ENCODE measurements around the gene LAMA5.

Gene LAMA5

GRCh38 chr20:62392077-62392418 is 24.9 kb upstream of the LAMA5 start:
- Histone ChIP-seq H3K4me3 (ENCODE audit: low read depth in 1 of 2, low read length in 2 of 2) (no peak overlapping the region), H3K36me3 (ENCODE audit: control insufficient read depth in 1 of 2, insufficient read depth in 2 of 2, low read length in 2 of 2) (peaks cover 29 to 47% of the 10 kb centered on the region in 2 donors)

DNA sequence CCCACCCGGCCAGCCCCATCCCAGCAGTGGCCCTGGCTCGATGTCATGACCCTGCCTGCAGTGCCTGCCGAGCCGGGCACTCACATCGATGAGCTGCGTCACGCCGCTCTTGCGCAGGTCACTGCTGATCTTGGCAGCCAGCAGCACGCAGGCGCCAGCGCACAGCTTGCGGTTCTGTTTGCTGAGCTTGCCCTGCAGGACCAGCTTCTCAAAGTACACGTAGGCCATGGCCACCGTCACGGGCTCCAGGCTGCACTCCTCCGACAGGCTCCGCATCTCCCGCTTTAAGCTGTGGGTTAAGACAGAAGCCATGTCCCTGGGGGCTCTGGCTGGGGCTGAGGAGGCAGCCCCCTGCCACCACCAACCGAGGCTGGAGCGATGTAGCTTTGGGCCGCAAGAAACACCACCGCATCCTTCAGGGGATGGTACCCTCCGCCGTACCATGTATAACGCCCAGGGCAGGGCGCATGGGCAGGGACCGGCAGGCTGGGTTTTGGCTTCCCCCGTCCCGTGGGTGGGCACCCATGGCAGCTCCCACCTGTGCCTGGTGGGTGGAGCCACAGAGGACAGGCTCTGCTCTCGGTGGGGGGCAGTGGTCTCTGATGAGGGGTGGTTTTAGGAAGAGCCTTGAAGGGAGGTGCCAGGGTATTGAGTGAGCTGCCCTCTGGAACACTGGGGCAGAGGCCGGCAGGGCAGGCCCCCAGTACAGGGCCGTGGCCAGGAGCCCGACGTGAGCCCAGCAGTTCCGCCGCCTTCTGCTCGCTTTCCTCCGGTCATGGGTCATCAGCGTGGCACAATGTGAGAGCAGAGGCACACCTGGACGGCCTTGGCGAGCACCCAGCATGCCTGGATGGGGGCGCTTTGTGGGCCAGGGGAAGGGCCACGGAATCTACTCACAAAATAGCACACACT is 24.3 kb upstream of the LAMA5 start:
- Histone ChIP-seq H3K4me1 (ENCODE audit: control insufficient read depth in 1 of 2, insufficient read depth in 2 of 2, low read length in 2 of 2) (peaks cover 0 to 13% of the 10 kb centered on the region in 2 donors), H3K36me3 (ENCODE audit: control insufficient read depth in 1 of 2, insufficient read depth in 2 of 2, low read length in 2 of 2) (peaks cover 29 to 46% of the 10 kb centered on the region in 2 donors), H3K27me3 (ENCODE audit: low read depth, low read length) (no peaks in the 10 kb centered on the region), H3K9me3 (ENCODE audit: control insufficient read depth in 1 of 2, low read length in 2 of 2) (no peaks in the 10 kb centered on the region), H3K27ac (ENCODE audit: low read length) (no peak overlapping the region), H3K4me3 (ENCODE audit: low read depth in 1 of 2, low read length in 2 of 2) (no peak overlapping the region)

More at GRCh38 chr20:62392077-62392418, 24.9 kb upstream of the LAMA5 start:
- Histone ChIP-seq H3K4me1 (ENCODE audit: control insufficient read depth in 1 of 2, insufficient read depth in 2 of 2, low read length in 2 of 2) (peaks cover 0 to 13% of the 10 kb centered on the region in 2 donors), H3K27ac (ENCODE audit: low read length) (no peak overlapping the region), H3K27me3 (ENCODE audit: low read depth, low read length) (no peaks in the 10 kb centered on the region), H3K9me3 (ENCODE audit: control insufficient read depth in 1 of 2, low read length in 2 of 2) (no peaks in the 10 kb centered on the region)

GRCh38 chr20:62390317-62391164 is 23.4 kb upstream of the LAMA5 start:
- no peak overlapping the region for H3K4me3 ChIP-seq (ENCODE audit: low read depth in 1 of 2, low read length in 2 of 2)
- H3K27me3 ChIP-seq (ENCODE audit: low read depth, low read length), result no peaks in the 10 kb centered on the region
- no peak overlapping the region for H3K27ac ChIP-seq (ENCODE audit: low read length)
- no peaks in the 10 kb centered on the region for H3K9me3 ChIP-seq (ENCODE audit: control insufficient read depth in 1 of 2, low read length in 2 of 2)
- peaks cover under 1 to 20% of the 10 kb centered on the region in 2 donors for H3K4me1 ChIP-seq (ENCODE audit: control insufficient read depth in 1 of 2, insufficient read depth in 2 of 2, low read length in 2 of 2)
- peaks cover 29 to 43% of the 10 kb centered on the region in 2 donors for H3K36me3 ChIP-seq (ENCODE audit: control insufficient read depth in 1 of 2, insufficient read depth in 2 of 2, low read length in 2 of 2)

GRCh38 chr20:62389601-62390087 is 22.5 kb upstream of the LAMA5 start:
- H3K4me3 ChIP-seq (ENCODE audit: low read depth in 1 of 2, low read length in 2 of 2), result no peak overlapping the region
- no peaks in the 10 kb centered on the region for H3K27me3 ChIP-seq (ENCODE audit: low read depth, low read length)
- no peaks in the 10 kb centered on the region for H3K9me3 ChIP-seq (ENCODE audit: control insufficient read depth in 1 of 2, low read length in 2 of 2)
- peaks cover 29 to 38% of the 10 kb centered on the region in 2 donors for H3K36me3 ChIP-seq (ENCODE audit: control insufficient read depth in 1 of 2, insufficient read depth in 2 of 2, low read length in 2 of 2)
- H3K4me1 ChIP-seq (ENCODE audit: control insufficient read depth in 1 of 2, insufficient read depth in 2 of 2, low read length in 2 of 2), result peaks cover 4 to 26% of the 10 kb centered on the region in 2 donors
- H3K27ac ChIP-seq (ENCODE audit: low read length), result no peak overlapping the region

GRCh38 chr20:62388839-62389600 is 21.9 kb upstream of the LAMA5 start:
- Histone ChIP-seq H3K4me1 (ENCODE audit: control insufficient read depth in 1 of 2, insufficient read depth in 2 of 2, low read length in 2 of 2) (peaks cover 4 to 26% of the 10 kb centered on the region in 2 donors), H3K27ac (ENCODE audit: low read length) (no peak overlapping the region), H3K9me3 (ENCODE audit: control insufficient read depth in 1 of 2, low read length in 2 of 2) (no peaks in the 10 kb centered on the region), H3K4me3 (ENCODE audit: low read depth in 1 of 2, low read length in 2 of 2) (no peak overlapping the region), H3K27me3 (ENCODE audit: low read depth, low read length) (no peaks in the 10 kb centered on the region), H3K36me3 (ENCODE audit: control insufficient read depth in 1 of 2, insufficient read depth in 2 of 2, low read length in 2 of 2) (peaks cover 29 to 32% of the 10 kb centered on the region in 2 donors)

- Histone ChIP-seq H3K4me3 (ENCODE audit: low read depth in 1 of 2, low read length in 2 of 2) (peak overlapping the region; percentile 93 to 97), H3K27ac (ENCODE audit: low read length) (peak overlapping the region; percentile 72), H3K36me3 (ENCODE audit: control insufficient read depth in 1 of 2, insufficient read depth in 2 of 2, low read length in 2 of 2) (peaks cover 22 to 27% of the 10 kb centered on the region in 2 donors), H3K27me3 (ENCODE audit: low read depth, low read length) (no peaks in the 10 kb centered on the region), H3K4me1 (ENCODE audit: control insufficient read depth in 1 of 2, insufficient read depth in 2 of 2, low read length in 2 of 2) (peaks cover 4 to 26% of the 10 kb centered on the region in 2 donors), H3K9me3 (ENCODE audit: control insufficient read depth in 1 of 2, low read length in 2 of 2) (no peaks in the 10 kb centered on the region)
Measured at GRCh38 chr20:62387933-62388635, 21.0 kb upstream of the LAMA5 start.

DNA sequence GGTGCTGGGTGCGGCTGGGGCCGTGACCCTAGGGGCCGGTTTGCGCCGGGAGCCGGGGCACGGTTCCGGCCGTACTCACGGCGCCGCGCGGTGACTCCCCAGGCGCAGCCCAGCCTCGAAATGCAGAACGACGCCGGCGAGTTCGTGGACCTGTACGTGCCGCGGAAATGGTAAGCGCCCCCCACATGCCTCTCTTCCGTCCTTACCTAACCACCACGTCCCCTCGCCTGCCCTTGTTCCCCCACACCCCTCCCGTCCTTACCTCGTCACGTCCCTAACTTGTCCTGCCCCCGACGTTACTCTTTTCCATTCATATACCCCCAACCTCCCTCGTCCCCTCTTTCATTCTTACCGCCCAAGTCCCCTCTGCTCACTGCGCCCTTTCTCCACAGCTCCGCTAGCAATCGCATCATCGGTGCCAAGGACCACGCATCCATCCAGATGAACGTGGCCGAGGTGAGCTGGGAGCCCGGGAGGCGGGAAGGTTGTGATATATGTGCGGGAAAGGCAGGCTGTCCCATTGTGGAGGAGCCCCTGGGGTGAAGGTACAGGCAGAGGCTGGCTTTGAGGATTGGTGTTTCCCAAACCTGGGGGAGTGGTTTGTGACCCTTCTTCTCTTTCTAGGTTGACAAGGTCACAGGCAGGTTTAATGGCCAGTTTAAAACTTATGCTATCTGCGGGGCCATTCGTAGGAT is 20.3 kb upstream of the LAMA5 start:
- Histone ChIP-seq H3K27ac (ENCODE audit: low read length) (peak overlapping the region; percentile 72), H3K4me1 (ENCODE audit: control insufficient read depth in 1 of 2, insufficient read depth in 2 of 2, low read length in 2 of 2) (peaks cover 4 to 29% of the 10 kb centered on the region in 2 donors), H3K4me3 (ENCODE audit: low read depth in 1 of 2, low read length in 2 of 2) (peak overlapping the region; percentile 93 to 97), H3K36me3 (ENCODE audit: control insufficient read depth in 1 of 2, insufficient read depth in 2 of 2, low read length in 2 of 2) (peaks cover 20% of the 10 kb centered on the region in 2 donors), H3K9me3 (ENCODE audit: control insufficient read depth in 1 of 2, low read length in 2 of 2) (no peaks in the 10 kb centered on the region), H3K27me3 (ENCODE audit: low read depth, low read length) (no peaks in the 10 kb centered on the region)

GRCh38 chr20:62386383-62387218 is 19.5 kb upstream of the LAMA5 start, which contains the start of gene RPS21:
Gene RPS21, plus strand, starts transcription at chr20:62387103. Its CDS starts 236 bp downstream, at chr20:62387339.
- Histone ChIP-seq H3K9me3 (ENCODE audit: control insufficient read depth in 1 of 2, low read length in 2 of 2) (no peaks in the 10 kb centered on the region), H3K36me3 (ENCODE audit: control insufficient read depth in 1 of 2, insufficient read depth in 2 of 2, low read length in 2 of 2) (peaks cover 17 to 25% of the 10 kb centered on the region in 2 donors), H3K4me3 (ENCODE audit: low read depth in 1 of 2, low read length in 2 of 2) (peak within 1 kb of the TSS; percentile 93 to 97), H3K4me1 (ENCODE audit: control insufficient read depth in 1 of 2, insufficient read depth in 2 of 2, low read length in 2 of 2) (peaks cover 4 to 30% of the 10 kb centered on the region in 2 donors), H3K27ac (ENCODE audit: low read length) (peak within 1 kb of the TSS; percentile 72), H3K27me3 (ENCODE audit: low read depth, low read length) (no peaks in the 10 kb centered on the region)

GRCh38 chr20:62382306-62383198 is 15.4 kb upstream of the LAMA5 start:
- Histone ChIP-seq H3K9me3 (ENCODE audit: control insufficient read depth in 1 of 2, low read length in 2 of 2) (no peaks in the 10 kb centered on the region), H3K36me3 (ENCODE audit: control insufficient read depth in 1 of 2, insufficient read depth in 2 of 2, low read length in 2 of 2) (peaks cover 0 to 5% of the 10 kb centered on the region in 2 donors), H3K4me3 (ENCODE audit: low read depth in 1 of 2, low read length in 2 of 2) (no peak overlapping the region), H3K4me1 (ENCODE audit: control insufficient read depth in 1 of 2, insufficient read depth in 2 of 2, low read length in 2 of 2) (peaks cover 4 to 31% of the 10 kb centered on the region in 2 donors), H3K27ac (ENCODE audit: low read length) (no peak overlapping the region), H3K27me3 (ENCODE audit: low read depth, low read length) (no peaks in the 10 kb centered on the region)

Measured in muscle layer of duodenum (tissue), 2 donors.